Fibroblast of pulmonary artery (primary cell): ENCODE data around the gene EPO.
"Not testable (repeated sequence)": the region's sequence is repeated elsewhere in the genome, so short reads cannot be mapped to it uniquely, and the experiment has no call there.

Source experiments
- DNase-seq: peaks from one replicate; pipeline ENCODE4 v3.0.0-alpha.2; 2010; ENCODE audit warnings: low read depth
- H3K4me3 ChIP-seq: replicated peaks from 2 replicates; pipeline ENCODE4 v1.5.1; 2011; ENCODE audit warnings: low read depth, mild to moderate bottlenecking, control low read depth, low read length, moderate library complexity
- TF ChIP-seq, protein P1 (sequence below): IDR thresholded peaks from 2 replicates; pipeline ENCODE4 v1.5.1; 2011; ENCODE audit warnings: mild to moderate bottlenecking, control low read depth, low read length, inconsistent platforms; ENCODE audit errors: missing control alignments

EPO gene

DNA sequence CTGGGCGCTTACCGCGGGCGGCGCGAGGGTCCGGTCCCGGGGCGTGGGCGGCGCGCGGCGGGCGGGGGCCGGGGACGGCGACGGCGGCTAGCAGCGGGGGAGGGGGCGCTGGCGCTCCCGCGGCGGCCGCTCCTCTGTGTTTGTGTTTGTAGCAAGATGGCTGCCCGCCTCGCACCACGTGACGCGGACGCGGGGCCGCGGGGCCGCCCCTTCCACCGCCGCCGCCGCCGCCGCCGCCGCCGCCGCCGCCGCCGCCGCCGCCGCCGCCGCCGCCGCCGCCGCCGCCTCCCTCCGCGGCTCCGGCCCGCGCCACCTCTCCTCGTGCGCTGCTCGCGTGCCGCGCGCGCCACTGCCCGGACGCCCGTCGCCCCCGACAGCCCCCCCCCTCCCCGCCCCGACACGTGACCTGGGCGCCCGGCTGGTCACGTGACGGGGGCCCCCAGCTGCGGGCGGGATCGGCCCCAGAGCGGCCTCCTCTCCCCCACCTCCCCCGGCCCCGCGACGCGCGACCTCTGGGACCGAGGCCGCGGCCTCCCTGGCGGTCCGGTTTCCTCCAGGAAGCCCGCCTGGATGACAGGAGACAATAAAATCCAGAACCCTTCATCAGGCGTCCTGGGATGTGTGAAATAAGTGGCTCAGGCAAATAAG, 26.0 kb upstream of the EPO start, which contains the start of gene GIGYF1:
GIGYF1 (minus strand) TSS at position 153 of the 648 bp plus-strand sequence. CDS start 6,012 bp downstream, outside the sequence.
- TF ChIP-seq, protein P1, sequence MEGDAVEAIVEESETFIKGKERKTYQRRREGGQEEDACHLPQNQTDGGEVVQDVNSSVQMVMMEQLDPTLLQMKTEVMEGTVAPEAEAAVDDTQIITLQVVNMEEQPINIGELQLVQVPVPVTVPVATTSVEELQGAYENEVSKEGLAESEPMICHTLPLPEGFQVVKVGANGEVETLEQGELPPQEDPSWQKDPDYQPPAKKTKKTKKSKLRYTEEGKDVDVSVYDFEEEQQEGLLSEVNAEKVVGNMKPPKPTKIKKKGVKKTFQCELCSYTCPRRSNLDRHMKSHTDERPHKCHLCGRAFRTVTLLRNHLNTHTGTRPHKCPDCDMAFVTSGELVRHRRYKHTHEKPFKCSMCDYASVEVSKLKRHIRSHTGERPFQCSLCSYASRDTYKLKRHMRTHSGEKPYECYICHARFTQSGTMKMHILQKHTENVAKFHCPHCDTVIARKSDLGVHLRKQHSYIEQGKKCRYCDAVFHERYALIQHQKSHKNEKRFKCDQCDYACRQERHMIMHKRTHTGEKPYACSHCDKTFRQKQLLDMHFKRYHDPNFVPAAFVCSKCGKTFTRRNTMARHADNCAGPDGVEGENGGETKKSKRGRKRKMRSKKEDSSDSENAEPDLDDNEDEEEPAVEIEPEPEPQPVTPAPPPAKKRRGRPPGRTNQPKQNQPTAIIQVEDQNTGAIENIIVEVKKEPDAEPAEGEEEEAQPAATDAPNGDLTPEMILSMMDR = no peak
- peak; percentile 61 for DNase-seq
- peak within 1 kb of the TSS; percentile 79 for H3K4me3 ChIP-seq

DNA sequence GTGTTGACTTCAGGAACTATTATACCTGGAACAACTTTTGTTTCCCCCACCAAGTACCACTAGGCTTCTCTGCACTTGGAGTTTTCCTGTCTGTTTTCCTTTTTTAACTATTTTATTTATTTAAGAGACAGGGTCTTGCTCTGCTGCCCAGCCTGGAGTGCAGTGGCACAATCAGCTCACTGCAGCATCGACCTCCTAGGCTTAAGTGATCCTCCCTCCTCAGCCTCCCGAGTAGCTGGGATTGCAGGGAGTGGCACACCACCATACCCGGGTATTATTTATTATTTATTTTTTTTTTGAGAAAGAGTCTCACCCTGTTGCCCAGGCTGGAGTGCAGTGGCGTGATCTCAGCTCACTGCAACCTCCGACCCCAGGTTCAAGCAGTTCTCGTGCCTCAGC, 24.1 kb upstream of the EPO start:
- H3K4me3 ChIP-seq = no peak overlapping the region
- DNase-seq = no peak
- TF ChIP-seq, protein P1 = no peak

DNA sequence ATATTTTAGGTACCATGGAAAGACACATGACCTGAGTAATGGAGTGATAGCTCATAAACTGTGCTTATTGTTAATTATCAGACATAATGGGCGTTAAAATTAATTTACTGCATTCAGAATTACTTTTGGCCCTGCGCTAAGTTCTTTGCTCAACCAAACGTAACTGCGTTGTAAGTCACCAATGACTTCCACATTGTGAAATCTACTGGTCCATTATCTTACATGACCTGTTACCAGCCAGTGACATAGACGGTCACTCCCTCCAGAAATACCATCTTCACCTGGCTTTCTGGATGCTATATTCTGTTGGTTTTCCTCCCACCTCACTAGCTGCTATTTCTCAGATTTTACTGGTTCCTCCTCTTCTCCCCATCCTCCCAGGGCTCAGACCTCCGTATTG, 21.2 kb upstream of the EPO start:
- no peak overlapping the region for H3K4me3 ChIP-seq
- DNase-seq = no peak
- TF ChIP-seq, protein P1 = no peak

DNA sequence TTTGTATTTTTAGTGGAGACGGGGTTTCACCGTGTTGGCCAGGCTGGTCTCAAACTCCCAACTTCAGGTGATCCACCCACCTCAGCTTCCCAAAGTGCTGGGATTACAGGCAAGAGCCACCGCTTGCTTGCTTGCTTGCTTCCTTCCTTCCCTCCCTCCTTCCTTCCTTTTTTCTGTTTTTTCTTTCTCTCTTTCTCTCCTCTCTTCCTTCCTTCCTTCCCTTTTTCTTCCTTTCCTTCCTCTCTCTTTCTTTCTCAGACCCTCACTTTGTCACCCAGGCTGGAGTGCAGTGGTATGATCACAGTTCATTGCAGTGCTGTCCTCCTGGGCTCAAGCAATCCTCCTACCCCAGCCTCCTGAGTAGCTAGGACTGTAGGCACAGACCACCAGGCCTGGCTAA, 19.2 kb upstream of the EPO start:
- not testable (repeated sequence) for H3K4me3 ChIP-seq, DNase-seq

DNA sequence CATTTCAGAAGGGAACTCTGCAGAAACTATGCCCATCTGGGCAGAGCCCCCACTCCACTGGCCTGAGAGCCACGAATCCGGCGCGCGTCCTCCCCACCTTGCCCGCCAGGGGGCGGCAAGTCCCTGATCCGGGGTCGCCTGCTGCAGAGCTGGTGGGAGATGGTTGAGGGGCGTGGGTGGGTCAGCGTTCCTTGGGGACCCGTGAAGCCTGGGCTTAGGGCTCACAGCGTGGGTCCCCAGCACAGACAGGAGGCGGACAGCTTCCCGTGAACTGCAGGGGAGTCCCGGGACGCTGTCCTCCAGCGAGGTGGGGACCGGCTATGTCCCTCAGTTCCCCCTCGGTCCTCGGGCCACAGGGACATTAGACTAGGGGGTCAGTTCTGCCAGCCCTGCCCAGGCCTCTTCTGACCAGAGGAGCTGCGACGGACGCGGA, 14.9 kb upstream of the EPO start:
- H3K4me3 ChIP-seq = peak overlapping the region; percentile 91
- TF ChIP-seq, protein P1 = peak; percentile 90
- DNase-seq = peak; percentile 71

DNA sequence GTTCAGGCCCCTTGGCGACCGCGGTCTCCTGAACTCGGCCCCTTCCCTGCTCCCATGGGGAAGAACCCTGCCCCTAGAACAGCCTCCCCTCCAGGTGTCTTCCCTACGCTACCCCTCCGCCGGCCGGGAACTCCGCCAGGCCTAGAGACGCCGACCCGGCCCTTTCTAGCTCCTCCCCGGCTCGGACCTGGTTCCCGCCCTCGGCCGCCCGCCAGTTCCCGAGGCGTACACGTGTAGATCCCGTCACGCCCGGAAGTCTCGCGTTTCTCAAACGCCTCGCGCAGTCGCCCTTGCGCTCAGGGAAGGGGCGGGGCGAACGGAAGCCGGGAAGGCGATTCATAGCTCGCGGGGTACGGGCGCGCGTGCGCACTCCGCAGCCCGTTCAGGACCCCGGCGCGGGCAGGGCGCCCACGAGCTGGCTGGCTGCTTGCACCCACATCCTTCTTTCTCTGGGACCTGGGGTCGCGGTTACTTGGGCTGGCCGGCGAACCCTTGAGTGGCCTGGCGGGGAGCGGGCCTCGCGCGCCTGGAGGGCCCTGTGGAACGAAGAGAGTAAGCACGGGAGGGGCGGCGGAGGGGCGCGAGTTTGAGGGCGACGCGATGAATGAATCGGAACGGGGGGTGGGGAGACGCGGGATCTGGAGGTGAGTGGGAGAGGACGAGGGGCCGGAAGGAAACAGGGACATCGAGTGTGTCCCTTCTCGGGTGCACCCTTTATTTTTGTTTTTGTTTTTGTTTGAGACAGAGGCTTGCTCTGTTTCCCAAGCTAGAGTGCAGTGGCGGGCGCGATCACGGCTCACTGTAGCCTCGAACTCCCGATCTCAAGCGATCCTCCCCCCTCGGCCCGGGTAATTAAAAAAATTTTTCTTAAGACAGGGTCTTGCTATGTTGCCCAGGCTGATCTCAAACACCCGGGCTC, 14.3 kb upstream of the EPO start, which contains the start of gene POP7:
POP7 (plus strand) TSS at position 369 of the 919 bp plus-strand sequence. CDS start 710 bp downstream, outside the sequence.
- TF ChIP-seq, protein P1 = no peak
- peak; percentile 99 for DNase-seq
- peak within 1 kb of the TSS; percentile 91 for H3K4me3 ChIP-seq

DNA sequence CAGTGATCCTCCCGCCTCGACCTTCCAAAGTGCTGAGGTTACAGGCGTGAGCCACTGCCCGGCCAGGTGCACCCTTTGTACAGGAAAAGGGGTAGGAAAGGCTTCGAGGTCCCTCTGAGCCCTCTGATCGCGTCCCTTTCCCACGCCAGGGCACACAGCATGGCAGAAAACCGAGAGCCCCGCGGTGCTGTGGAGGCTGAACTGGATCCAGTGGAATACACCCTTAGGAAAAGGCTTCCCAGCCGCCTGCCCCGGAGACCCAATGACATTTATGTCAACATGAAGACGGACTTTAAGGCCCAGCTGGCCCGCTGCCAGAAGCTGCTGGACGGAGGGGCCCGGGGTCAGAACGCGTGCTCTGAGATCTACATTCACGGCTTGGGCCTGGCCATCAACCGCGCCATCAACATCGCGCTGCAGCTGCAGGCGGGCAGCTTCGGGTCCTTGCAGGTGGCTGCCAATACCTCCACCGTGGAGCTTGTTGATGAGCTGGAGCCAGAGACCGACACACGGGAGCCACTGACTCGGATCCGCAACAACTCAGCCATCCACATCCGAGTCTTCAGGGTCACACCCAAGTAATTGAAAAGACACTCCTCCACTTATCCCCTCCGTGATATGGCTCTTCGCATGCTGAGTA, 13.5 kb upstream of the EPO start:
- TF ChIP-seq, protein P1 = no peak
- DNase-seq = no peak
- peak overlapping the region; percentile 91 for H3K4me3 ChIP-seq
